UCSD-AML1 (cell line): Measurements from ENCODE around the gene PCYT2.
A peak's percentile ranks its signal among the peaks of the same experiment; 100 is the strongest.

Experiments used
- DNase-seq: peaks from one replicate; lab custom pipeline; 2025; ENCODE audit not compliant: unreplicated experiment; lab: John Stamatoyannopoulos, UW

Gene PCYT2

DNA sequence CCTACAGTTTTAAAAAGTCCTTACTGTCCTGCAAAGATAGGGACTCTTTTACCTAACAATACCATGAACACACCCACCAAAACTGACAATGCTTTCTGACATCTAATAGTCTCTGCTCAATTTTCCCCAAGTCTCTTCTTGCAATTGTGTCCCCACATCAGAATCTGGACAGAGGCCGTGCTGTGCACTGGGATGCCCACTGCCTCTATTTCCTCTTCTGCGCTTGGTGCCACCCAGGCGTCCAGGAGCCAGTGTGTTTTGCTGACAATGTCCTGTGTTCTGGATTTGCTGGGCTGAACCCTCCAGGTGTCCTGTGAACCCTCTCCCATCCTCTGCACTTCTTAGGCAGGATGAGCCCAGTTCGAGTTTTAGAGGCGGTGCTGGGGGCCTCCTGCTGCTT is 33.6 kb downstream of the PCYT2 start:
- DNase-seq: no peak

DNA sequence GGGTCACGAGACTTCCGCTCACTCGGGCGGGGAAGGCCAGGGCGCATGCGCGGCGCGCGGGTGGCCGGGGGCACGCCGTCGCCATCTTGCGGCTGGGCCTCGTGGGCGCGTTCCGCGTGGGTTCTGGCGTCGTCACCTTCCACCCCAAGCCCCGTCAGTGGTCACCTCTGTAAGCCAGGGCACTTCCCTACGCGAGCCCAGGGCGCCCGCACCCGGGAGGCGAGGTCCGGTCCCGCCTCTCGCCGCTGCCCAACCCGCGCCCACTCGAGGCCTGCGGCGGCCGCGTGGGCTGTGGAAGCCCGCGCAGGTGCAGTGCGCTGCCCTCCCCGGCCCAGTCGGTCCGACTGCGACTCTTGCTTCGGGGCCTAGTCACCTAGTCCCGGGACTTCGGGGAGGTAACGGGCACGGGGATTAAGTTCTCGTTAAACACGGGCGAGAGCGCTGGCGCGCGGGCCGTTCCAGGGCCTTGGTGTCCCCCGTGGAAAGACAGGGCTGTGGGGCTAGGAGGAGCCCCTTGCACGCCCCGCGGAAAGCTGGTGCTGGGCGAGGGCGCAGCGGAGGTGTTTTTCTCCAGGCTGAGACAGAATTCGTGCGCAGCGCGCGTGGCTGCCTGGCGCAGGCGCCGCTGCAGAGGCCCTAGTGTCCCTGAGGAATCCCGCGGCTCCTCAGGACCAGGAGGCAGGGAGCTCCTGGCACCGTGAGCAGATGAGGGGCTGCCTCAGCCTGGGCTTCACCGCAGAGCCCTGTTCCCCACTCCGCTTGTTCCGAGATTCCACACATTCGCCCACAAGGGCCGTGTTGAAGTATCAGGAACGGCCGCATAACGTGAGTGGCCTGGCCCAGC is 39.6 kb downstream of the PCYT2 start:
- peak; percentile 93 for DNase-seq

DNA sequence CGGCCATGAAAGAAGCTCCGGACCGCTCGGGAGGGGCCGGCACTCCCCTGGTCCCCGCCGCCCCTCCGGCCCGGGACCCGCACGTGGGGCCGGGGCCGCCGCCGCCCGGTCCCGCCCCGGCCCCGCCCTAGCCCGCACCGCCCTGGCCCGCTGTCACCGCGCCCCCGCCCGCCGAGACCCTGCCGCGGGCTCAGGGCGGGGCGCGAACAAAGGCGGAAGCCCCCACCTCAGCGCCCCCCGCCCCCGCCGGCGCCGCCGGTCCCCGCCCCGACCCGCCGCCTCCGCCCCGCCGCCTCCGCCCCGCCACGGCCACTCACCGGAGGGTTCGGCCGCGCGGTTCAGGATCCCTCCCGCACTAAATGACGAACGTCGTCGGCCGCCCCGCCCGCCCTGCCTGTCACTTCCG is 40.2 kb downstream of the PCYT2 start, which contains the start of gene ARHGDIA:
TSS of gene ARHGDIA (minus strand) at position 357 of the 406 bp plus-strand sequence. CDS start 1,407 bp downstream, outside the sequence.
- no peak for DNase-seq

DNA sequence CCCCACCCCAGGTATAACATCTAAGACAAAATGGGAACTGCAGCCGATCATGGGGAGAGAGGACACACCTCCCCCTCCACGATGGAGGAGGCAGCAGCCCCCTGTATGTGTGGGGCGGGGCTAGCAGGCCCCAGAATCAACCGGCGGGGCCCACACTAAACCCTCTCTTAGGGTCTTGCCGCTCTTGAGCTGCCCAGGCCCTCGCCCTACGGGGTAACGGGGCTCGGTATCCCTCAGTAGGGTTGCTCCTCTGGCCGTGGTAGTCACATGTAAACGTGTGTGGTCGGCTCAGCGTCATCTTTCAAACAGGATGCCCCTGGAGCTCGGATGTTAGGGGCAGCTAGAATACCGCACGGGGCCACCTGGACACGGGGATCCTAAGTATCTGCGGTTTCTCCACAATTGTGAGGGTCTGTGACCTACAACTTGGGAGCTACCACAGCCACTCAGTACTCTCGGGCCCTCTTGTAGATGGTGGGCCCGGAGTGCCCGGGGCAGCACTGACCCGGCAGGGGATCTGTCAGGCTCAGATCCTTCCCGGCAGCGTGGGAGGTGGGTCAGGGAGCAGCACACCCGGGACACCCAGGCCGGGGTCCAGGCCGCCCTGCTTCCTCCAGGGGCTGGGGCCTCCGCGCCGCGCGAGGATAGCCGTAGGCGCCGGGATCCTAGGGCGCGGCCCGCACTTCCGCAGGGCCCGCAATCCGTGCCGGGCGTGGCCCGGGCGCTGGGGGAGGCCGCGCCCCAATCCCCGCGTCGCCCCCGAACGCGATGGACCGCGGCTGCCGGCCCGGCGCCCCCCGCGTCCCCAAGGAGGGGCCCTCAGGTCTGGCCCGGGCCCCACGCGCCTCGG is 40.8 kb downstream of the PCYT2 start:
- peak; percentile 31 for DNase-seq

DNA sequence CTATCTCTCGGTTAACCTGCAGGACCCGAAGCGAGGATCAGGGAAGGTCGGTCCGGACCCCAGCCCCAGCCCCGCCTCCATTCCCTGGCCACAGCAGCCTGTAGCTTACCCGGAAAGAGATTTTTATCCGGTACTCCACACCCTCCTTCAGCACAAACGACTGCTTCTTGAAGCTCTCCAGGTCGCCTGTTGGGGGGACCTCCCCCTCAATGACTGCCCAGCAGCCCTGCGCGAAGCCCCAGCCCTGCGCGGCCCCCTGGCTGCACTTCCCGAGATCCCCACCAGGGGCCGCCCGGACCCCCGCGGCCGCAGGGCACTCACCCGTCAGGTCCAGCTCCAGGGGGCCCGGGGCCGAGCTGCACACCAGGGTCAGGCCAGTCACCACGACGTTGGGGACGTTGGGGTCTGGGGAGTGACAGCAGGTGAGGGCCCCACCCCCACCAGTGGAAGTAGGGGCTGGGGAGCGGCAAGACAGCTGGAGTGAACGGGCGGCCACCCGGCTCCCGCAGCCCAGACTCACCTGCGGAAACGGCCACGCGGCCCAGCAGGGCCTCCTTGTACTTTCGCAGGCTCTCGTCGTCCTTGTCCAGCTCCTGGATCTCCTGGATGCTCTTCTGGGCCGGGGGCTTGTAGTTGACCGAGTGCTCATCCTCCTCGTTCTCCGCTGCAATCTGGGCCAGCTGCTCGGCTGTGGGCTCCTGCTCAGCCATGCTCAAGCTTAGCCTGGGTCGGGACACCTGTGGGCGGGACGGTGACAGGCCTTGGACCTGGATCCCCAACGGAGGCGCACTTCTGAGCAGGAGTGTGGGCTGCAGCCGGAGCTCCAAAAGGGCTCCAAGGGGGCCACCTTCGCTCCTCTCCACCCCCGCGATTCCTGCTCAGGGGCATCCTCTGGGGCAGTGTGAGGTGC is 41.7 kb downstream of the PCYT2 start:
- DNase-seq: no peak

DNA sequence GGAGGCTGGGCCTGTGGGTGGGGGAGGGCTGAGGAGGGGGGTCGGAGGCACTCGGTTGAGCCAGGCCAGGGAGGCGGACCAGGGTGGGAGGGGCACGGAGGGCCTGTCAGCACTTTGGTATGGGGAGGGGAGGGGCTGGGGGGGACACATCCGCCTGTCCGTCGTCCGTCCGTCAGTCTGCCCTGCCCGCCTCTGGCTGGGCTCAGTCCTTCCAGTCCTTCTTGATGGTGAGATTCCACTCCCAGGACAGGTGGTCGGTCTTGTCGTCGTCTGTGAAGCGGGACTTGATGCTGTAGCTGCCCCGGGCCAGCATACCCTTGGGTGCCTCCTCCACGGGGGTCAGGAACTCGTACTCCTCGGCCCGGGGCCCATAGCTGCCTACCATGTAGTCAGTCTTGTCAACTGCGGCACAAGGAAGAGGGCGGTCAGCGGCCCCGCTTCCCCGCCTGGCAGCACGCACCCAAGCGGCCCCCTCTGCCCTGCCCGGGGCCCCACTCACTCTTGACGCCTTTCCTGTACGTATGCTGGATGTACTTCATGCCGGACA is 42.5 kb downstream of the PCYT2 start:
- DNase-seq: no peak

DNA sequence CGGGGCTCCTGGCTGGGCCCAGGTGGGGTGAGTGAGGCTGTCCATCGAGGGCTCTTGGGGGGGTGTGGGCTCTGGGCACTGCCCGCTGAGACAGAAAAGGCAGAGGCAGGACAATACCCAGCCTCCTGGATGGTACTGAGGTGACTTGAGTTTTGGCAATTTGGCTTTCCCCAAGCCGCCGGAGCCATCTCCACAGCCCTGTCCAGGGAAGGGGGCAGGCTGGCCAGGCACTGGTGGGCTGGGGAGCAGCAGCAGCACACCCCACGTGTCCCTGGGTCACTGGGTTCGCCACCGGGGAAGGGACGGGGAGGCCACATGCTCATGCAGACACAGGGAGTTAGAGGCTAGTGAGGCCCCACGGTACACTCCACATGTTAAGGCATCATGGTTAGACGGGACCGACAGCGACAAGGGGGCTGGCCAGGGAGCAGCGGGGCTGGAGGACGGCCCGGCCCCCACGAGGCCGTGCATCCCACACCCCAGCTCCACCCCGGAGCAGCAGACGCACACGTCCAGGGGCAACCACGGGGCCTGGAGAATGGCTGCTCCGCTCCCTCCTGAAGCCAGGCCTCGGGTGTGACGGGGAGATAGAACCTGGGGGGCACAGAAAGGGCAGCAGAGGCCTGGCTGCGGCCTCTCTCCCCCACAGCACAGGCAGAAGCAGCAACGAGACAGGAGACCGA is 43.1 kb downstream of the PCYT2 start:
- no peak for DNase-seq

DNA sequence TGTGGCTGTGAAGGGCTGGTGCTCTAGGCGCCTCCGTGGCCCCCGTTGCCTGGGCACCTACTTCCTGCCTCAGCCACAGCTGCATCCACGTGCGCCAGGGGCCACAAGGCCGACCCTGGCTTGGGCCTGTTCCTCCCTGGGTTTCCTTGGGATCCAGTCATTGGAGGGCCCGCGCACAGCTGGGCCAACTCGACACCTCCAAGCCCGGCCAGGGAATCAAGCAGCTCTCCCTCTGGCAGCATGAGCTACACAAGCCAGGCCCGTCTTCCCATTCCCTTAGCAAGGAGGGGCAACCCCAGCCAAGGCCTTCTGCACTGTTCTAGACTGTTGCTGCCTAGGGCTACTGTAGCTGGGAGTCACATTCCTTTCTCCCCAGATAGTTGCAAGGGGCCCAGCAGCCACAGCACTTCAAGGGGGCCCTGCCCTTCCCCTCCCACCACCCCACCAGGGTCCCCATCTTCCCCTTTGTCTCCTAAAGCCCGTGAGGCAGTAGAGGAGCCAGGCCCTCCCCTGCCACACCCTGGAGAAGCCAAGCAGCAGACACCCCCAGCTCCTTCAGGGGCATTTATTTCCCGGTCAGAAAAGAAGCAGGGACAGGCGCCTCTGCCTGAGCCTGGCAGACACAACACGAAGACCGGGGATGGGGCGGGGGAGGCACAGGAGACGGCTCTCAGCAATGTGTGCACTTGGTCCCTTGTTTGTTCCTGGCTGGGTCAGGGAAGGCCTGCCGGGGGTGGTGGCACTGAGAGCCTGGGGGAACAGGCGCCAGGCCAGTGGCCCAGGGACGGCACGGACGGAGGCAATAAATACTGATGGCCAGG is 43.8 kb downstream of the PCYT2 start:
- peak; percentile 57 for DNase-seq

DNA sequence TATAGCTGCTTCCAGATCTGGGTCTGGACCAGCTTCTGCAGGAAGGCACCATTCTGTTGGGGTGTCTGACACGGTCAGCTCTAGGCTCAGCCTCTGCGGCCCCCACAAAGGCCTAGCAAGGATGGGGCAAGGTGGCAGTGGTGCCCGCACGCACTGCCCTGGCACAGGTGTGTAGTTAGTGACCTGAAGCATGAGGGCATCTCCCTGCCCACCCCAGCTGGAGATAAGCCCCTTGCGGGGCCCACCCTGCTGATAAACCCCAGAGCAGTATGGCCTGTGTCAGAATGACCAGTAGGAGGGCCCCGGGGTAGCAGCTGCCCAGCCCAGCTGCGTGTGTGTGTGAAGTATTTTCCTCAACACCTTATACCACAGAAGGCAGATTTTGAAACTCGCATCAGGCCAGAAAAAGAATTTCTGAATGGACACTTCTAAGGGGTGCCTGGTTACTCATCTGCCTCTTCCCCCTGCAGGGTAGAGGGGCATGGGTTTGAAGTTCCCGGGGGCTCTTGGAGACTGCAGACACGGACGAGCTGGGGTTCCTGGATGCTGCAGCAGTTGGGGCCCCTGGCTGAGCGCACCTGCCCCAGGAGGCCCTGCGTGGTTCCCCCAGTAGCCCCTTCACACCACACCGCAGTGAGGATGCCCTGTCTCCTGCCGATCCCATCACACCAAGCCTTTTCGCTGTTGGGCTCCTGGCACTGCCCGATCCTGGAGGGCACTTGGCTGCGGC is 44.6 kb downstream of the PCYT2 start:
- no peak for DNase-seq

DNA sequence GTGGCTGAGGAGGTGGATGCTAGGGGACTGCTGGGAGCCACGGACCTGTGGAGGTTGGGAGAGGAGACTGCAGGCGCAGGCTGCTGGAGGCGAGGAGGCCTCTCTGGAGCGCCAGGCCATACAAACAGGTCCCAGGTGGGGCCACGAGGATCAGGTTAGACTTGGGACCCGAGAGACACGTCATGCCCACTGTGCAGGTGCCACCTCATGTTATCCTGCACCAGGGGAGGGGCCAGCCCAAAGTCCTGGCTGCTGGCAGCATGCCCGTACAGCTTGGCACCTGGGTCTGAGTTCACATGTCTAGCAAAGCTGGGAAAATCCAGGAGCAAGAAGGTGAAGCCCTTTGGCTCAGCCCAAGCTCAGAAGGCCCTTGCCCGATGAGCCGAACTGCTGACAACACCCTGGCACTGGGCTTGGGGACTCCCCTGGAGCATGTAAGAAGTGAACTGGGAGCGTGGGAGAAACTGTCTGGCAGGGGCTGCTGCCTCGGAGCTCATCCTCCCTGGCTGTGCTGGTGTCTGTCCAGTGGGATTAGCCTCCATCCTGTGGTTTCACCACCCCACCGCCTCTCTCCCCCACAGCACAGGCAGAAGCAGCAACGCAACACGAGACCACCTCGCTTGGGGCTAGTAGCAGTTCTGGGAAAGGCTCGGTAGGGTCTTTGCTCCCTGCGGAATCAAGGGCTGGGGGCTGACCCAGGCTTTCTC is 45.3 kb downstream of the PCYT2 start:
- no peak for DNase-seq

DNA sequence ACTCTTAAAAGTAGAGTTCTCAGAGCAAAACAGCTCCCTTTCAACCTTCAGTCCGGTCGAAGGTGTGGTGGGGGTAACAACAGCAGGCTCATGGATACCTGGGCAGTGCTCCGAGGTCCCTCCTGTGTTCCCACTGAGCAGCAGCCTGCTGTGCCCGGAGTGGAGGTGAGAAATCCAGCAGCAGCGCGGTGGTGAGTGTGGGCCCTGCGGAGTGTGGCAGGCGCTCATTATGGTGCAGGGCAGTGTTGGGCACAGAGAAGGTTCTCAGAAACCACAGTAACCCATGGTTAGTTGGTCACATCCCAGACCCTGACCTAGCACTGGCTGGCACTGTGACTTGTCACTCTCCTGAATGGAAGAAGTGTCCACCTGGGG is 45.9 kb downstream of the PCYT2 start:
- no peak for DNase-seq

DNA sequence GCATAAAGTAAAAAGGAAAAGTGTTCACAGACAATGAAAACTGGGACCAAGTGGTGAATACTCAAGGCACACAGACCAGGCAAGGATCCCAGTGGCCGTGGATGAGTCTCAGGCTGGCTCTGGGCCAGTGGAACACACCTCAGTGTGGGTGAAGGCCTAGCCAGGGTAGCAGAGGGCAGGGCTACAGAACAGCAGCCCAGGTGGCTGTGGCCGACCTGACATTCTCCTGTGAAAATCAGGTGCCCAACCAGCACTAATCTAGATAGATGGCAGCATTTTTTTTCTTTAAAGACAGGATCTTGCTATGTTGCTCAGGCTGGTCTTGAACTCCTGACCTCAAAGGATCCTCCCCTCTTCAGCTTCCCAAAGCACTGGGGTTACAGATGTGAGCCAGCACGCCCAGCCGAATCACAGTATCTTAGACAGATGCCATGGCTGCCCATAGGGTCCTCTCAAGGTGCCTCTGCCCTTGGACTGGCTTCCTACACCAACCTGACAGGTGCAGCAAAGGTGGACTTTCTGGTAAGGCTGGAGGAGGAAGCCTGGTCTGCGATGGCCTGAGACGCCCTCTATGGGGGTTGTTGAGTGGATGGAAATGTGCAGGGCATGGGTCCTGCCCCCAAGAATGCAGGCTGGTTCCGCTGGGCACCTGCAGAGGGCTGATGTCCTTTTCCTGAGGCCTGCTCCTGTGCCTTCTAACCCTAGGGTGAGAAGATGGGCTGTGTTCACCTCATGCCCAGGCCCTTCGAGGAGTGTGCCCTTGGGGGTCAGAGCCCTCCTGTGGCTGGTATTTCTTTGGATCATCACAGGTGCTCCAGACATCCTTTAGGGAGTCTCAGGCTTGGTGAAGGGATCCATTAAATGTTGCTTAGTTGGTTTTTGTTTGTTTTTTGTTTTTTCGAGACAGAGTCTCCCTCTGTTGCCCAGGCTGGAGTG is 47.1 kb downstream of the PCYT2 start:
- no peak for DNase-seq

DNA sequence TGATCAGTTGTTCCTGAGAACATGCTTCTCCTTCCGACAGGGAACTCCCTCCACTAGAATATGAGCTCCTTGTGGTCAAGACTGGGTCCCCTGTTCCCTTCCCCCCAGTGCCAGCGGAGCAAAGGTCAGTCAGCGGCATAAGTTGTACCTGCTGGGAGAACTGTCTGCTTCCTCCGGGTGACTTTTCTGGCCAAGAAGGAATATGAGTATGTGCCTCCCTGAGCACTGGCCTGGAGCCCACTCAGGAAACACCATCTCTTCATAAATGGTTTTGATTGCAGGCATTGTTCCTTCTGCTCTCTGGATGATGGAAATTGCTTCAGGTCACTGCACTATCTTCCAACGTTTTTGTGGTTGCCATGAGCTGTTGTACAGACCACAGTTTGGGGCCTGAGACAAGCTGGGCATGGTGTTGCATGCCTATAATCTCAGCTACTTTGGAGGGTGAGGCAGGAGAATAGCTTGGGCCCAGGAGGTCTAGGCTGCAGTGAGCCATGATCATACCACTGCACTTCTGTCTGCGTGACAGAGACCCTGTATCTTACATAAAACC is 48.0 kb downstream of the PCYT2 start:
- DNase-seq: no peak

DNA sequence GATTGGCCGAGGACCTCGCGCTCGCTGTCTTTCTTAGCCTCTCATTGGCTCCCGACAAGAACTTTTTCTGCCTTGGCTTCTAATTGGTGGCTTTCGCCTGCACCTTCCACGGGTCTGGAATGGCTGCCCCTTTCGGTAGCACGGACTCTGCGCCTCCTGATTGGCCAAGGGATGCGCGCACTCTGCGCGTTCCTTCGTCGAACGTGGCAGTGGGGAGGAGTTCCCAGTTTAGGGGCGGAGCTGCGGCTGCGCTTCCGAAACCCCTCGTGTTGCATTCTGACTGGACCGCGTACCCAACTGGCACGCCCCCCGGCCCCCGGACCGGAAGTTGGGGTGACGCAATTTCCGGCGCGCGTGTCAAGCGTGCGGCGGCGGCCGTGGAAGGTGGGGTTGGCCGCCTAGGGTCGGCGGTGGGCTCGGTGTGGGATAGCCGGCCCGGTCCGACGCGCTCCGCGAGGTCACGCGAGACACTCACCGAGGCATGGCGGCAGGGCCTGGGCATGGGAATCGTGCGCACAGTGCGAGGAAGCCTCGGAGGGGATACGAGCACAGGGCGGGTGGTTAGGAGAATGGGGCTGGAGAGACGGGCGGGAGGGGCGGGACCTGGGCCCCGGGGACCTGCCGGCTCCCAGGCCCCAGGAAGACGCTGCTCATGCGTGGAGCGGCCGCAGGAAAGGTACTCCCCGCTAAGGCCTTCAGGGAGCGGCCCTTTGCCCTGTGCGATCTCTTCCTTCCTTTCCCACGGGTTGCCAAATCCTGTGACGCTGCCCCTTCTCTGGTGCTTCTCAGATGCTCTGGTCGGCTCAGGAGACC is 50.2 kb downstream of the PCYT2 start:
- DNase-seq: peak; percentile 100

DNA sequence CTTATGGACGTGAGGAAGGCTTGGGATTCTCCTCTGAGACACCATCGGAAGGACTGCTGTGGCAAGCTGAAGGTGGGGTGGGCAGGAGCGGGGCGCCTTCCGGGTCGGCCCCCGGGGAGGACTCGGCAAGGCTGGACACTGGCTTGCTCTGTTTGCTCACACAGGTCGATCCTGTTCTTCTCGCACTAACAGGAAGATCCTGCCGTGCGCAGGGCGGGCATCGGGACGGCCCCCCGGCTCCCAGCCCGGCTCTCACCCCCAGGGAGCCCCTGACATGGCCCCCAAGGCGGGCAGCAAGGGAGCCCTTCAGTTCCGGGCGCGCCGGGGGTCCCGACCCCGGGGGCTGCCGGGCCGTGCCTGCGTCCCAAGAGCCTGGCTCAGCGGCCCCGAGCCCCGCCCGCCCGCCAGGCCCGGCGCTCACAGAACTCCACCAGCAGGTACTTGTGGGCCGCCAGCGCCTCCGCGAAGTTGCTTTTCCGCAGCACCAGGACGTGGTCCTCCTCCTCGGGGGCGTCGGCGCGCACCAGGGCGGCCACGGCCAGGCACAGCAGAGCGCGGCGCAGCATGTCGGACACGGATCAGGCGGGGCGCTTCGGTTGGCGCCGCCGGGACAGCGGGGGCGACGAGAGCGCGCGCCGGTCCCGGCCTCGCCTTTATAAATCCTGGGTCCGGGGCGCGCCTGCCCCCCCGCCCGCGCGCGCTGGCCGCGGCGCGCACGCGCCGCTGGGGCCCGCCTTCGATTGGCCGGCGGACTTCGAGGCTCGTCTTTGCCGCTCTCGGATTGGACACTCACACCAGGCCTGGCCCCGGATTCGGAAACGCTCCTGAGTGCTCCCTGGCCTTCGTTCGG is 51.1 kb downstream of the PCYT2 start, which contains the start of gene P4HB:
TSS of gene P4HB (minus strand) at position 630 of the 850 bp plus-strand sequence. CDS start at position 566, 64 bp downstream.
- no peak for DNase-seq
